Thoracic aorta (tissue), 2 donors: Measurements from ENCODE around the gene CUEDC1. TPM values are rescaled to one million over a fixed set of nuclear protein-coding genes. Genes with fewer than 3 reads are reported as not detected.
"Not testable (repeated sequence)": the region's sequence is repeated elsewhere in the genome, so short reads cannot be mapped to it uniquely, and the experiment has no call there.

Source experiments
- ATAC-seq: fragments of 150-250 bp; one replicate; pipeline ENCODE4 v1.8.0; 2017; ENCODE audit warnings: low read depth; ENCODE audit not compliant: insufficient number of reproducible peaks, low FRiP score
- DNase-seq: peaks from one replicate; pipeline ENCODE4 v3.0.0-alpha.2; 2020; ENCODE audit warnings: low spot score
- H3K27ac ChIP-seq, 2 donors: fragments of 200-600 bp; sonication (generic); 1 replicate in 1 of 2; 2 replicates in 1 of 2; pipeline ENCODE4 v1.5.1; 2016; ENCODE audit warnings: mild to moderate bottlenecking in 2 of 2, moderate library complexity in 2 of 2
- H3K27me3 ChIP-seq: fragments of 200-600 bp; sonication (generic); replicated peaks from 2 replicates; pipeline ENCODE4 v1.6.0; 2016; ENCODE audit warnings: mild to moderate bottlenecking; ENCODE audit not compliant: insufficient read depth
- H3K36me3 ChIP-seq: fragments of 200-600 bp; sonication (generic); one replicate; pipeline ENCODE4 v1.5.1; 2016
- H3K4me1 ChIP-seq, 2 donors: fragments of 200-600 bp; sonication (generic); 1 replicate in 1 of 2; 2 replicates in 1 of 2; pipeline versions ENCODE4 v1.5.1 to v1.6.0; 2016; ENCODE audit warnings: low read depth in 2 of 2, mild to moderate bottlenecking in 1 of 2; ENCODE audit not compliant: control insufficient read depth in 1 of 2
- H3K4me3 ChIP-seq: fragments of 200-600 bp; sonication (generic); 2 replicates; pipeline ENCODE4 v1.5.1; 2016; ENCODE audit warnings: mild to moderate bottlenecking
- H3K9me3 ChIP-seq: fragments of 200-600 bp; sonication (generic); 2 replicates; pipeline ENCODE4 v1.5.1; 2016
- CTCF ChIP-seq: fragments of 200-600 bp; sonication (generic); IDR thresholded peaks from one replicate; pipeline ENCODE4 v1.5.1; 2019; ENCODE audit warnings: antibody characterized with exemption
- total RNA-seq, 2 donors: library from RNA; depleted of rRNA; stranded (reverse); fragments of >200 nt; gene quantifications; one replicate each; pipeline versions ENCODE4 v1.1.0 to v1.2.3, GENCODE V29; 2016

The CUEDC1 gene
- total RNA-seq, 2 donors from 2014 or later = 32.7 to 93.1 TPM

- H3K9me3 ChIP-seq = no peaks in the 10 kb centered on the region
- H3K27ac ChIP-seq = no peak overlapping the region
- no peak for DNase-seq
- H3K36me3 ChIP-seq = peaks cover 49% of the 10 kb centered on the region
- H3K27me3 ChIP-seq = no peaks in the 10 kb centered on the region
- H3K4me1 ChIP-seq = peaks cover 9 to 35% of the 10 kb centered on the region in 2 donors
- no peak overlapping the region for H3K4me3 ChIP-seq
- no peak for ATAC-seq
- TF ChIP-seq CTCF = no peak
These were observed 23.9 kb upstream of the CUEDC1 start for GRCh38 chr17:57979076-57979475.

GRCh38 chr17:57976594-57976993, 21.4 kb upstream of the CUEDC1 start:
- Histone ChIP-seq H3K27ac (no peak overlapping the region), H3K4me3 (no peak overlapping the region), H3K4me1 (peaks cover 0 to 10% of the 10 kb centered on the region in 2 donors), H3K36me3 (peaks cover 57% of the 10 kb centered on the region), H3K27me3 (no peaks in the 10 kb centered on the region), H3K9me3 (no peaks in the 10 kb centered on the region)
- no peak for TF ChIP-seq CTCF
- ATAC-seq (no peak), DNase-seq (no peak)

GRCh38 chr17:57975044-57975443, 19.8 kb upstream of the CUEDC1 start:
- TF ChIP-seq CTCF = no peak
- Histone ChIP-seq H3K27me3 (no peaks in the 10 kb centered on the region), H3K9me3 (no peaks in the 10 kb centered on the region), H3K4me1 (peaks cover 0 to 8% of the 10 kb centered on the region in 2 donors), H3K27ac (no peak overlapping the region), H3K4me3 (no peak overlapping the region), H3K36me3 (peaks cover 51% of the 10 kb centered on the region)
- no peak for ATAC-seq
- no peak for DNase-seq

GRCh38 chr17:57974053-57974824, 19.0 kb upstream of the CUEDC1 start:
- H3K36me3 ChIP-seq = peaks cover 47% of the 10 kb centered on the region
- not testable (repeated sequence) for H3K4me1 ChIP-seq, H3K4me3 ChIP-seq, DNase-seq, H3K9me3 ChIP-seq, ATAC-seq, H3K27ac ChIP-seq, H3K27me3 ChIP-seq

- Histone ChIP-seq H3K36me3 (peaks cover 29% of the 10 kb centered on the region), H3K27ac (no peak overlapping the region), H3K4me3 (no peak overlapping the region), H3K27me3 (no peaks in the 10 kb centered on the region), H3K4me1 (peaks cover 0 to 8% of the 10 kb centered on the region in 2 donors), H3K9me3 (no peaks in the 10 kb centered on the region)
- DNase-seq = no peak
- ATAC-seq = no peak
- TF ChIP-seq CTCF = no peak
These were observed 16.9 kb upstream of the CUEDC1 start for GRCh38 chr17:57972151-57972550.
